AG04449 (cell line): ENCODE measurements around the gene RTN4.
A peak's percentile ranks its signal among the peaks of the same experiment; 100 is the strongest.

Source experiments
- CTCF ChIA-PET: fragments of 350-600 bp; formaldehyde crosslinking; extraction: SDS; loops from one replicate; lab custom pipeline; 2021; ENCODE audit warnings: antibody characterized with exemption; lab: Yijun Ruan, JAX
- POLR2A ChIA-PET: fragments of 400-600, 350-600 bp; formaldehyde crosslinking; extraction: SDS; loops from one replicate; lab custom pipeline; 2020; ENCODE audit warnings: antibody characterized with exemption, inconsistent platforms; lab: Yijun Ruan, JAX
- DNase-seq: peaks from one replicate; pipeline ENCODE4 v3.0.0-alpha.2; 2010; ENCODE audit warnings: low read depth, low spot score
- H3K4me3 ChIP-seq: 2 replicates; pipeline ENCODE4 v1.5.1; 2011; ENCODE audit warnings: low read depth, mild to moderate bottlenecking, control low read depth, low read length
- CTCF ChIP-seq: IDR thresholded peaks from one replicate; pipeline ENCODE4 v1.5.1; 2011; ENCODE audit warnings: mild to moderate bottlenecking, moderate library complexity, low read length, control low read depth, inconsistent platforms; ENCODE audit not compliant: insufficient read depth; ENCODE audit errors: missing control alignments

The RTN4 gene

GRCh38 chr2:54949431-54949830, 100.8 kb downstream of the RTN4 start:
- no peak overlapping the region for H3K4me3 ChIP-seq

DNA sequence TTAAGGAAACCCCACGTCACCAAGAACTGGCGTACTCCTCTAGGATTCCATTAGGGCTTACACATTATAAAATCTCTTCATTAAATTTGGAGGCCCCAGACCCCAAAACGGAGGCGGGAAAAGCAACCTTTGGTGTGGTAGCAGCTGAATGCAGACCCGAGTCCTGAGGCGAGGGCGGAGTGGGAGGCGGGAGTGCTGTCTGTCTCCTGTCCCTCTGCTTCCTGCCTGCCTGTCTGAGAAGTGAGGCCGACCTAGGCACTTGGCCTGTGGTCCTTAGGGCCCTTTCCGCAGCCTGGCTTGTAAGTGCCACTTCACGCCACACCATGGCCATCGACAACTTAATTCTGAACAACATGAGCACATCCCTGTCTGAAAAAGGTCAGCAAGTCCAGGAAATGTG, 102.1 kb downstream of the RTN4 start:
- POLR2A ChIA-PET, result no interaction called here

More at GRCh38 chr2:54949431-54949830, 100.8 kb downstream of the RTN4 start:
- no peak for TF ChIP-seq CTCF
- POLR2A ChIA-PET, result no interaction called here
- no peak for DNase-seq
- CTCF ChIA-PET, result interaction anchor here (1.5 kb wide), 1 partner anchor 111 kb away, joined by 3 read pairs; no protein-coding TSS in a partner anchor

GRCh38 chr2:54947646-54948045, 102.6 kb downstream of the RTN4 start:
- POLR2A ChIA-PET, result no interaction called here
- CTCF ChIA-PET, result no interaction called here
- TF ChIP-seq CTCF, result no peak
- DNase-seq, result no peak
- H3K4me3 ChIP-seq, result no peak overlapping the region

More for the DNA sequence above, 102.1 kb downstream of the RTN4 start:
- TF ChIP-seq CTCF, result no peak
- DNase-seq, result no peak
- CTCF ChIA-PET, result no interaction called here
- no peak overlapping the region for H3K4me3 ChIP-seq

DNA sequence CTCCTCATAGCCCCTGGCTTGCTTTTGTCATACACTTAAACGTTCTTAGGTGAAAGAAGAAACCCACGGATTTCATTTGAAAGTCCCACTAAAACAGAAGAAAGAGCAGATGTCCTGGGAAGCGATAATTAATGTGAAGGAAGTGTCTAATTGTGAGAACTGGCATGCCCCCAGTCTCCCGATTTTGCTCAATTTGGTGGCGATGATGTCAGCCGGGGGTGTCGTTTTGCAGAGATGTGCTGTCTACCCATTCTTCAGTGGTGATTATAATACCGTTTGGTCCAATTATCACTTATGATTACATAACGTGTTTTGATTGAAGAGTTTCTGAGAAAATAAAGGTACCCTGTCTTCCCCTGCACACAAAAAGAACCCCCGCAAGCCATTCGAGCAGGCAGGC, 103.1 kb downstream of the RTN4 start:
- H3K4me3 ChIP-seq, result no peak overlapping the region
- no peak for TF ChIP-seq CTCF
- POLR2A ChIA-PET, result no interaction called here
- DNase-seq, result no peak
- CTCF ChIA-PET, result no interaction called here

GRCh38 chr2:54946220-54946805, 103.9 kb downstream of the RTN4 start:
- POLR2A ChIA-PET, result no interaction called here
- CTCF ChIA-PET, result interaction anchor here (1.0 to 1.7 kb wide), 2 partner anchors 9 to 102 kb away, joined by 4 read pairs; no protein-coding TSS in a partner anchor
- no peak for TF ChIP-seq CTCF
- no peak overlapping the region for H3K4me3 ChIP-seq
- no peak for DNase-seq

DNA sequence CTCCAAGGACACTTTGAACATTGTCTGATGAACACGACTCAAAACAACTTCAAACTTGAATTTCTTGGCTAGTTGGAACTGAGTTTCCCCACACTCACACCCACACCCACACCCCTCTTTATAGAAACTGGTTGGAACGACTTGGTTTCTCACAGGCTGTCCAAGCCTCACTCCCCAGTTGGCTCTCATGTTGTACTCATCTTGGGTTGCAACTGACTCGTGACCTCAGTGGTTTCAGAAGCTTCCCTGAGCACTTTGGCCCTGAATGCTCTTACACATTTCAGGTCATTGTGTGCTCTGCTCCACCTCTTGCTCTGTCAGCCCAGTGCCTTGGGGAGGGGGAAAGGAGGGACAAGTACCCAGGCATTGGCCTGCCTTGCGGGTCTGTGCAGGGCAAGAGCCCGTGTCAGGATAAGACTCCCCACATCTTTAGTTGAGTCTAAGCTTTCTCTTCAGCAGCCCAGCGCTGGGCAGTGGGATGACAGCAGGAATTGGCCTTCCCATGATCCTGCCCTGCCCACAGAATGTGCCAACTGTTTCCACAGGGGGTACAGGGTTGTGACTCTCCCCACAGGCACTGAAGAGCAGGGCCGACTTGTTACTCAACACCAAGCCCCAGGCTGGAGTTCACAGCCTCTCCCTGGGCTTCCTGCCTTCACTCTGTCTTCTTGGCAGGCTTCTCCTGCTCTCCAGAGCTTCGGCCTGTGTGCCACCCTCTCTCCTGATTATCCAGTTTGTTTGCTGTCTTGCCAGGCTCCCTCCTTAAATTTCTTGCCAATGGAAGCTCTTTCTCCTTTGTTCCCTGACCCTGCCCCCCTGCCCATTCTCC, 104.6 kb downstream of the RTN4 start:
- POLR2A ChIA-PET, result no interaction called here
- H3K4me3 ChIP-seq, result no peak overlapping the region
- no peak for TF ChIP-seq CTCF
- CTCF ChIA-PET, result interaction anchor here (0.8 to 1.7 kb wide), 3 partner anchors 10 to 103 kb away, joined by 4 to 5 read pairs (median 4); no protein-coding TSS in a partner anchor
- DNase-seq, result peak; percentile 23
